Uterus (tissue), 2 donors: ENCODE results near the gene DNAJC21.
A peak's percentile ranks its signal among the peaks of the same experiment; 100 is the strongest.

Source experiments
- POLR2A ChIP-seq, 2 donors: fragments of 450-650 bp; IDR thresholded peaks; one replicate each; pipeline ENCODE4 v1.6.1; 2016; ENCODE audit warnings: antibody characterized with exemption in 2 of 2, mild to moderate bottlenecking in 1 of 2, moderate library complexity in 1 of 2
- TF ChIP-seq, protein P1 (sequence below), 4 experiments: fragments of 200-600 bp in 2 of 4; fragments of 450-650 bp in 2 of 4; sonication (generic) in 2 of 4; IDR thresholded peaks; one replicate each; pipeline ENCODE4 v1.5.1; 2016 to 2019; ENCODE audit warnings: antibody characterized with exemption in 4 of 4, mild to moderate bottlenecking in 2 of 4, moderate library complexity in 1 of 4

DNA sequence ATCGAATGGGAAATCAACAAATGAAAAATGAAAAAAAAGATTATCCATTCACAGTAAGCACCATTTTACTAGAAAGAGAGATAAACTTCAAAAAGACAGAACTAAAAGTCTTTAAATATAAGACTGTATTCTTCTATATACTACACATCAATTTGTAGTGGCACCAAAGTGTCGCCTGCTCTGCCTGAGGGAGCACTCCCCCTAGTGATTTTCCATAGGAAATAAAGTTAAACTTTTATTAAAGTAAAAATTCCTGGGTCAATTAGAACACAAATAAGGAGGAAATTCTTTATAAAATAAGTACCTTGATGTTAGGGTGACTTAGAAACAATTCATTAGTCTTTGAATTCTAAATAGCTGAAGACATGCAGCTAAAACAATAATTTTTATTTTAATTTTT, 23.8 kb upstream of the DNAJC21 start:
- TF ChIP-seq, protein P1, sequence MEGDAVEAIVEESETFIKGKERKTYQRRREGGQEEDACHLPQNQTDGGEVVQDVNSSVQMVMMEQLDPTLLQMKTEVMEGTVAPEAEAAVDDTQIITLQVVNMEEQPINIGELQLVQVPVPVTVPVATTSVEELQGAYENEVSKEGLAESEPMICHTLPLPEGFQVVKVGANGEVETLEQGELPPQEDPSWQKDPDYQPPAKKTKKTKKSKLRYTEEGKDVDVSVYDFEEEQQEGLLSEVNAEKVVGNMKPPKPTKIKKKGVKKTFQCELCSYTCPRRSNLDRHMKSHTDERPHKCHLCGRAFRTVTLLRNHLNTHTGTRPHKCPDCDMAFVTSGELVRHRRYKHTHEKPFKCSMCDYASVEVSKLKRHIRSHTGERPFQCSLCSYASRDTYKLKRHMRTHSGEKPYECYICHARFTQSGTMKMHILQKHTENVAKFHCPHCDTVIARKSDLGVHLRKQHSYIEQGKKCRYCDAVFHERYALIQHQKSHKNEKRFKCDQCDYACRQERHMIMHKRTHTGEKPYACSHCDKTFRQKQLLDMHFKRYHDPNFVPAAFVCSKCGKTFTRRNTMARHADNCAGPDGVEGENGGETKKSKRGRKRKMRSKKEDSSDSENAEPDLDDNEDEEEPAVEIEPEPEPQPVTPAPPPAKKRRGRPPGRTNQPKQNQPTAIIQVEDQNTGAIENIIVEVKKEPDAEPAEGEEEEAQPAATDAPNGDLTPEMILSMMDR (IDR thresholded peaks at IDR 0.05) = peak in 2 of 4 experiments; percentile 13 to 33
- TF ChIP-seq POLR2A (IDR thresholded peaks at IDR 0.05) = no peak
